Smooth muscle cell of the brain vasculature (primary cell): ENCODE measurements around the gene SLC1A2.
A peak's percentile ranks its signal among the peaks of the same experiment; 100 is the strongest.
"Not testable (repeated sequence)": the region's sequence is repeated elsewhere in the genome, so short reads cannot be mapped to it uniquely, and the experiment has no call there.

Source experiments
- DNase-seq: peaks from one replicate; pipeline ENCODE4 v3.0.0-alpha.2; 2012; ENCODE audit warnings: low read depth, low spot score

SLC1A2 gene

GRCh38 chr11:35228328-35228725, 191.0 kb downstream of the SLC1A2 start:
- DNase-seq = no peak

GRCh38 chr11:35227576-35228327, 191.6 kb downstream of the SLC1A2 start:
- DNase-seq = no peak

- DNase-seq = not testable (repeated sequence)
Observed at GRCh38 chr11:35226756-35227155, 192.6 kb downstream of the SLC1A2 start.

GRCh38 chr11:35225946-35226520, 193.3 kb downstream of the SLC1A2 start:
- DNase-seq = no peak

GRCh38 chr11:35223991-35224390, 195.4 kb downstream of the SLC1A2 start:
- no peak for DNase-seq

- DNase-seq = peak; percentile 24
Observed at GRCh38 chr11:35223371-35223796, 196.0 kb downstream of the SLC1A2 start.

GRCh38 chr11:35218956-35219355, 200.4 kb downstream of the SLC1A2 start:
- DNase-seq = no peak

GRCh38 chr11:35216962-35217678, 202.2 kb downstream of the SLC1A2 start:
- no peak for DNase-seq

- DNase-seq = no peak
Observed at GRCh38 chr11:35215945-35216344, 203.4 kb downstream of the SLC1A2 start.

- DNase-seq = peak; percentile 77
Observed at GRCh38 chr11:35214792-35215193, 204.6 kb downstream of the SLC1A2 start.

- DNase-seq = peak; percentile 36
Observed at GRCh38 chr11:35214226-35214770, 205.1 kb downstream of the SLC1A2 start.

- no peak for DNase-seq
Observed at GRCh38 chr11:35211952-35212351, 207.4 kb downstream of the SLC1A2 start.

GRCh38 chr11:35210876-35211546, 208.3 kb downstream of the SLC1A2 start:
- DNase-seq = no peak

GRCh38 chr11:35208795-35209194, 210.6 kb downstream of the SLC1A2 start:
- no peak for DNase-seq

GRCh38 chr11:35207471-35208403, 211.6 kb downstream of the SLC1A2 start:
- DNase-seq = no peak

- DNase-seq = no peak
Observed at GRCh38 chr11:35206616-35207015, 212.7 kb downstream of the SLC1A2 start.

- no peak for DNase-seq
Observed at GRCh38 chr11:35204614-35205013, 214.7 kb downstream of the SLC1A2 start.
